ENCODE measurements around the gene SORCS1.

DNA sequence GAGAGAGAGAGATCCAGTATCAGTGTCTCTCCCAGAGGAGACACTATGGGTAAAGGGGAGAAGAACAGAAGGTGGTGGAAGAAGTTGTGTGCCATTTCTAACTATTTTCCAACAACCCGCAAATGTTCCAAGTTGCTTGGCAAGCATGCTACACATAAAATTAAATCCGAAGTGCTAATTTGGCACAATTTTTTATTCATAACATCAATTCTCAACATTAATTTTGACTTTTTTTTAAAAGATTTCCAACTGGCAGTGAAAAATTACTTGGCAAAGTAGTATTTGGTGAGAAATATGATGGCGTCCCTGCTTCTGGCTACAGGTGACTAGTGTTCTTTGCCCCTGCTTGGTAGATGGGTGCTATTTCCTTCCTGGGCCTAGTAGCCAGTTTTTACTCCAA is 622.0 kb downstream of the SORCS1 start:
- TF ChIP-seq, protein P1, sequence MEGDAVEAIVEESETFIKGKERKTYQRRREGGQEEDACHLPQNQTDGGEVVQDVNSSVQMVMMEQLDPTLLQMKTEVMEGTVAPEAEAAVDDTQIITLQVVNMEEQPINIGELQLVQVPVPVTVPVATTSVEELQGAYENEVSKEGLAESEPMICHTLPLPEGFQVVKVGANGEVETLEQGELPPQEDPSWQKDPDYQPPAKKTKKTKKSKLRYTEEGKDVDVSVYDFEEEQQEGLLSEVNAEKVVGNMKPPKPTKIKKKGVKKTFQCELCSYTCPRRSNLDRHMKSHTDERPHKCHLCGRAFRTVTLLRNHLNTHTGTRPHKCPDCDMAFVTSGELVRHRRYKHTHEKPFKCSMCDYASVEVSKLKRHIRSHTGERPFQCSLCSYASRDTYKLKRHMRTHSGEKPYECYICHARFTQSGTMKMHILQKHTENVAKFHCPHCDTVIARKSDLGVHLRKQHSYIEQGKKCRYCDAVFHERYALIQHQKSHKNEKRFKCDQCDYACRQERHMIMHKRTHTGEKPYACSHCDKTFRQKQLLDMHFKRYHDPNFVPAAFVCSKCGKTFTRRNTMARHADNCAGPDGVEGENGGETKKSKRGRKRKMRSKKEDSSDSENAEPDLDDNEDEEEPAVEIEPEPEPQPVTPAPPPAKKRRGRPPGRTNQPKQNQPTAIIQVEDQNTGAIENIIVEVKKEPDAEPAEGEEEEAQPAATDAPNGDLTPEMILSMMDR (optimal IDR thresholded peaks at IDR 0.05 in 1 of 3, IDR thresholded peaks at IDR 0.05 in 1 of 3, conservative IDR thresholded peaks at IDR 0.05 in 1 of 3; ENCODE audit: extremely low read depth in 1 of 3, insufficient read depth in 2 of 3, low read length in 3 of 3), result no peak
- TF ChIP-seq EZH2 (IDR thresholded peaks at IDR 0.05; ENCODE audit: low read length), result no peak

Data from keratinocyte (primary cell).